Osteoblast (primary cell): ENCODE measurements around the gene UQCC5. TPM values are rescaled to one million over a fixed set of nuclear protein-coding genes. Genes with fewer than 3 reads are reported as not detected.

Experiments used
- DNase-seq: peaks from one replicate; pipeline ENCODE4 v3.0.0; 2011; ENCODE audit warnings: low spot score, mixed read lengths; ENCODE audit not compliant: insufficient read length; ENCODE audit errors: missing footprints
- H2AFZ ChIP-seq: 2 replicates; pipeline ENCODE4 v1.6.0; 2011; ENCODE audit warnings: mild to moderate bottlenecking, low read length
- H3K27ac ChIP-seq: 2 replicates; pipeline ENCODE4 v1.5.1; 2011; ENCODE audit warnings: mild to moderate bottlenecking, low read depth, low read length, moderate library complexity
- H3K27me3 ChIP-seq: 2 replicates; pipeline ENCODE4 v1.6.0; 2012; ENCODE audit warnings: mild to moderate bottlenecking, control low read depth, inconsistent platforms, low read length, moderate library complexity; ENCODE audit not compliant: insufficient read depth
- H3K36me3 ChIP-seq: 2 replicates; pipeline ENCODE4 v1.5.1; 2011; ENCODE audit warnings: mild to moderate bottlenecking, low read length, control low read depth, moderate library complexity; ENCODE audit not compliant: insufficient read depth
- H3K4me1 ChIP-seq: 2 replicates; pipeline ENCODE4 v1.5.1; 2011; ENCODE audit warnings: mild to moderate bottlenecking, low read length, control low read depth, moderate library complexity; ENCODE audit not compliant: insufficient read depth
- H3K4me2 ChIP-seq: 2 replicates; pipeline ENCODE4 v1.6.0; 2011; ENCODE audit warnings: mild to moderate bottlenecking, low read length; ENCODE audit not compliant: insufficient read depth
- H3K4me3 ChIP-seq: fragments of 200-600 bp; sonication (generic); 3 replicates; pipeline ENCODE4 v1.5.1; 2012; ENCODE audit warnings: mild to moderate bottlenecking, low read length, inconsistent platforms; ENCODE audit not compliant: insufficient read depth
- H3K79me2 ChIP-seq: 2 replicates; pipeline ENCODE4 v1.6.0; 2012; ENCODE audit warnings: mild to moderate bottlenecking, low read length, control low read depth, inconsistent platforms; ENCODE audit not compliant: insufficient read depth
- H3K9me3 ChIP-seq: 2 replicates; pipeline ENCODE4 v1.5.1; 2011; ENCODE audit warnings: low read depth, low read length, control low read depth
- H4K20me1 ChIP-seq: 2 replicates; pipeline ENCODE4 v1.6.0; 2012; ENCODE audit warnings: mild to moderate bottlenecking, low read length, control low read depth; ENCODE audit not compliant: insufficient read depth
- small RNA-seq: library from RNA; depleted of rRNA; stranded (forward); fragments of <200 nt; gene quantifications from one replicate; pipeline ENCODE3, GENCODE V24; 2012
- total RNA-seq: library from RNA; depleted of rRNA; stranded (reverse); fragments of >200 nt; gene quantifications from 2 replicates; pipeline ENCODE4 v1.2.3, GENCODE V29; 2012
- TF ChIP-seq, protein P1 (sequence below): IDR thresholded peaks from 2 replicates; pipeline ENCODE4 v1.5.1; 2011; ENCODE audit warnings: mild to moderate bottlenecking, low read depth, low read length, moderate library complexity; ENCODE audit errors: extremely low read depth

Gene UQCC5
- total RNA-seq, 1 donor: 8.3 TPM

DNA sequence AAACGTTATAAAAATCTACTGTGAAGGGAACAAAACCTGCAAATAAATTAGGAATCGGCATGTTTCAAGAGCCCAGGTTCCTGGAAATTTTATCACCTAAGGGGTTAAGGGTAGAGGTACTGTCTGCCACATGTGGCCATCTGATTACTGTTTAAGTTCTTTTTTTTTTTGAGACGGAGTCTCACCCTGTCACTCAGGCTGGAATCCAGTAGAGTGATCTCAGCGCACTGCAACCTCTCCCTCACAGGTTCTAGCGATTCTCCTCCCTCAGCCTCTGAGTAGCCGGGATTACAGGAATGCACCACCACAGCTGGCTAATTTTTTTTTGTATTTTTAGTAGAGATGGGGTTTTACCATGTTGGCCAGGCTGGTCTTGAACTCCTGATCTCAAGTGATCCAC, 35.8 kb downstream of the UQCC5 start:
- Histone ChIP-seq H3K4me2 (no peak overlapping the region), H4K20me1 (no peaks in the 10 kb centered on the region), H3K27me3 (no peaks in the 10 kb centered on the region), H3K9me3 (no peaks in the 10 kb centered on the region), H3K4me3 (no peak overlapping the region), H3K27ac (no peak overlapping the region), H3K79me2 (no peaks in the 10 kb centered on the region), H2AFZ (no peak overlapping the region), H3K36me3 (peaks cover 22% of the 10 kb centered on the region), H3K4me1 (peaks cover 10% of the 10 kb centered on the region)
- DNase-seq: no peak
- TF ChIP-seq, protein P1, sequence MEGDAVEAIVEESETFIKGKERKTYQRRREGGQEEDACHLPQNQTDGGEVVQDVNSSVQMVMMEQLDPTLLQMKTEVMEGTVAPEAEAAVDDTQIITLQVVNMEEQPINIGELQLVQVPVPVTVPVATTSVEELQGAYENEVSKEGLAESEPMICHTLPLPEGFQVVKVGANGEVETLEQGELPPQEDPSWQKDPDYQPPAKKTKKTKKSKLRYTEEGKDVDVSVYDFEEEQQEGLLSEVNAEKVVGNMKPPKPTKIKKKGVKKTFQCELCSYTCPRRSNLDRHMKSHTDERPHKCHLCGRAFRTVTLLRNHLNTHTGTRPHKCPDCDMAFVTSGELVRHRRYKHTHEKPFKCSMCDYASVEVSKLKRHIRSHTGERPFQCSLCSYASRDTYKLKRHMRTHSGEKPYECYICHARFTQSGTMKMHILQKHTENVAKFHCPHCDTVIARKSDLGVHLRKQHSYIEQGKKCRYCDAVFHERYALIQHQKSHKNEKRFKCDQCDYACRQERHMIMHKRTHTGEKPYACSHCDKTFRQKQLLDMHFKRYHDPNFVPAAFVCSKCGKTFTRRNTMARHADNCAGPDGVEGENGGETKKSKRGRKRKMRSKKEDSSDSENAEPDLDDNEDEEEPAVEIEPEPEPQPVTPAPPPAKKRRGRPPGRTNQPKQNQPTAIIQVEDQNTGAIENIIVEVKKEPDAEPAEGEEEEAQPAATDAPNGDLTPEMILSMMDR: no peak

DNA sequence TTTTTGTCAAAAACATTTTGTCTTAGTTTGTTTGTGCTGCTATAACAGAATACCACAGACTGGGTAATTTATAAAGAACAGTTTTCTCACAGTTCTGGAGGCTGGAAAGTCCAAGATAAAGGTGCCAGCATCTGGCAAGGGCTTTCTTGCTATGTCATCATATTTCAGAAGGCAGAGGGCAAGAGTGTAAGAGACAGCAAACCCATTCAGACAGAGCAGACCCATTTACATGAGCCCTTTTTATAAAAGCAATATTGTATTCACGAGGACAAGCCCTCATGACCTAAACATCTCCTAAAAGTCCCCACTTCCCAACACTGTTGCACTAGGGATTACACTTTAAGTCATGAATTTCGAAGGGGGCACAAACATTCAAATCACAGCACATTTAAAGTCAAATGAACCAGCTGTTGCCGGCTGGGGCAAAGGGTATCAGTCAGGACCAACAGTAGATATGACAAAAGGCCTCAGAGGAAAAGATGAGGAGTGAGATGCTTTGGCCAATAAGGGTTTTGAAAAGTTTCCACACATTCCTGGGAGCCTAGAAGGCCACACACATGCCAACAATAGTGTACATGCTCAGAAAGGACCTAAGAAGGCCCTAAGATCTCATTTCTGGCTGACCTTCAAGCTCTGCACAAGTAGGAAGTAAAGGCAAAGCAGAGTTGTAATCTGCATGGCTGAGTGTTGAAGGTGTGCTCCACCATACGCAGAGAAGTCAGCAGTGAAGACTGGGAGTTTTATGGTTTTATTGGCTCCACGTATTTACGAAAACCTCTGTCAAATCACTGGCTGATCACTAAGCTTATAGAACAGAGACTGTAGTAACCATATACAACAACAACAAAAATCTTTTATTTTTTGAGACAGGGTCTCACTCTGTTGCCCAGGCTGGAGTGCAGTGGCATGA, 37.9 kb downstream of the UQCC5 start:
- TF ChIP-seq, protein P1: no peak
- peaks cover 10% of the 10 kb centered on the region for H3K4me1 ChIP-seq
- no peaks in the 10 kb centered on the region for H3K9me3 ChIP-seq
- H3K27me3 ChIP-seq: no peaks in the 10 kb centered on the region
- no peak overlapping the region for H3K4me2 ChIP-seq
- peaks cover 39% of the 10 kb centered on the region for H3K36me3 ChIP-seq
- no peaks in the 10 kb centered on the region for H4K20me1 ChIP-seq
- no peak overlapping the region for H3K27ac ChIP-seq
- H3K79me2 ChIP-seq: no peaks in the 10 kb centered on the region
- no peak for DNase-seq
- no peak overlapping the region for H2AFZ ChIP-seq
- no peak overlapping the region for H3K4me3 ChIP-seq

Small RNA genes within 50 kb of the gene (small RNA-seq; reads per million reads assigned to genes)
- gene RNU6-856P (not detected), gene RNU6ATAC16P (not detected)

Other genes starting within 250 kb of the UQCC5 start
- gene GLYCTK, start 248.8 kb upstream of the UQCC5 start, total RNA-seq: 13.8 and 15.0 TPM in 2 replicates
- gene DNAH1, start 220.3 kb upstream of the UQCC5 start, total RNA-seq: 8.0 and 8.7 TPM in 2 replicates
- 65.4 and 72.4 TPM in 2 replicates for gene BAP1, start 126.6 kb upstream of the UQCC5 start, total RNA-seq
- gene PHF7, start 125.9 kb upstream of the UQCC5 start, total RNA-seq: 8.8 and 10.9 TPM in 2 replicates
- gene SEMA3G, start 91.5 kb upstream of the UQCC5 start, total RNA-seq: under 0.01 TPM in 1 of 2 replicates, not detected in the other
- 0.29 and 0.36 TPM in 2 replicates for gene TNNC1, start 82.6 kb upstream of the UQCC5 start, total RNA-seq
- gene NISCH, start 81.0 kb upstream of the UQCC5 start, total RNA-seq: 72.2 and 83.2 TPM in 2 replicates
- 0.59 and 1.1 TPM in 2 replicates for gene STAB1, start 41.3 kb upstream of the UQCC5 start, total RNA-seq
- gene NT5DC2, start 2.7 kb upstream of the UQCC5 start, total RNA-seq: 45.4 and 52.5 TPM in 2 replicates
- 96.1 and 100 TPM in 2 replicates for gene PBRM1, start 149.3 kb downstream of the UQCC5 start, total RNA-seq
- 111 and 129 TPM in 2 replicates for gene GNL3, start 149.4 kb downstream of the UQCC5 start, total RNA-seq
- gene GLT8D1, start 169.2 kb downstream of the UQCC5 start, total RNA-seq: 98.8 and 103 TPM in 2 replicates
- 60.1 and 67.0 TPM in 2 replicates for gene SPCS1, start 169.5 kb downstream of the UQCC5 start, total RNA-seq
- 22.7 and 24.6 TPM in 2 replicates for gene NEK4, start 234.3 kb downstream of the UQCC5 start, total RNA-seq
- not detected in 2 replicates for gene ITIH1, start 241.0 kb downstream of the UQCC5 start, total RNA-seq